ENCODE data around the gene ZMAT2. TPM values are rescaled to one million over a fixed set of nuclear protein-coding genes. Genes with fewer than 3 reads are reported as not detected.

The ZMAT2 gene
- total and polyA plus RNA-seq, 10 of the 15 experiments (the other 5 are each of a cell fraction or from before 2014, with no cell fraction given): 28.1 to 102 (median 42.9) TPM

DNA sequence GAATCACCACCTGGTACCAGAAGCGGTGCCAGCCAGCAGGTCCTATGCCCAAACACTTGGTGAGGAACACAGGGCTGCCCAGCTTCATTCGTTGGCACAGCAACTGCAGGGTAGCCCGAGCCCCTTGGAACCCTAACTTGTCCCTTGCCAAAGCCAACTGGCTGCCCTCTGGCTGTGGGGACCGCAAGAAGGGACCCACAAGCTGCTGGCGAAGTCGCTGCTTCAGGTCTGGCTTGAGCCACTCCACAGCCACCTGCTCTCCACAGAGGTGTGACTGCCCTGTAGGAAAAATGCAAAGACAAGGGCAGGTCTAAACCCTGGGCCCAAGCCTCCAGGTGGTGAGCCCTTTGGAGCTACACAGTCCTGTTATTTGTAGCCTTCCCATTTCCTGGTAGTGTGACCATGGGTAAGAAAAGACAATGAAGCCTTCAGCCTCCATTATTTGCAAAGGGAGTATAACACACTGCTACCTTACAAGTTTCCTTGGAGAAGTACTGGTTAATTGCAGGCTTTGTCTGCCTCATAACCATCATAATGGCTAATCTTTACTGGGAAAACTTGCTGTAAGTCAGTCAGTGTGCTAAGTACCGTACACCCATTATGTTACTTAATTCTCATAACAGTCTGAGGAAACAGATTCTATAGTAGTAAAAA lies 28.6 kb upstream of the ZMAT2 start:
- no peak for TF ChIP-seq PML (IDR thresholded peaks at IDR 0.05; ENCODE audit: low read length)
- TF ChIP-seq E2F4 (IDR thresholded peaks at IDR 0.05; ENCODE audit: low read depth, low read length): no peak
- no peak for TF ChIP-seq PKNOX1 (IDR thresholded peaks at IDR 0.05)
- TF ChIP-seq SIN3A (IDR thresholded peaks at IDR 0.05; ENCODE audit: low read depth, low read length): no peak
- no peak for TF ChIP-seq CEBPZ (IDR thresholded peaks at IDR 0.05; ENCODE audit: low read depth, low read length)
- TF ChIP-seq, protein P1, sequence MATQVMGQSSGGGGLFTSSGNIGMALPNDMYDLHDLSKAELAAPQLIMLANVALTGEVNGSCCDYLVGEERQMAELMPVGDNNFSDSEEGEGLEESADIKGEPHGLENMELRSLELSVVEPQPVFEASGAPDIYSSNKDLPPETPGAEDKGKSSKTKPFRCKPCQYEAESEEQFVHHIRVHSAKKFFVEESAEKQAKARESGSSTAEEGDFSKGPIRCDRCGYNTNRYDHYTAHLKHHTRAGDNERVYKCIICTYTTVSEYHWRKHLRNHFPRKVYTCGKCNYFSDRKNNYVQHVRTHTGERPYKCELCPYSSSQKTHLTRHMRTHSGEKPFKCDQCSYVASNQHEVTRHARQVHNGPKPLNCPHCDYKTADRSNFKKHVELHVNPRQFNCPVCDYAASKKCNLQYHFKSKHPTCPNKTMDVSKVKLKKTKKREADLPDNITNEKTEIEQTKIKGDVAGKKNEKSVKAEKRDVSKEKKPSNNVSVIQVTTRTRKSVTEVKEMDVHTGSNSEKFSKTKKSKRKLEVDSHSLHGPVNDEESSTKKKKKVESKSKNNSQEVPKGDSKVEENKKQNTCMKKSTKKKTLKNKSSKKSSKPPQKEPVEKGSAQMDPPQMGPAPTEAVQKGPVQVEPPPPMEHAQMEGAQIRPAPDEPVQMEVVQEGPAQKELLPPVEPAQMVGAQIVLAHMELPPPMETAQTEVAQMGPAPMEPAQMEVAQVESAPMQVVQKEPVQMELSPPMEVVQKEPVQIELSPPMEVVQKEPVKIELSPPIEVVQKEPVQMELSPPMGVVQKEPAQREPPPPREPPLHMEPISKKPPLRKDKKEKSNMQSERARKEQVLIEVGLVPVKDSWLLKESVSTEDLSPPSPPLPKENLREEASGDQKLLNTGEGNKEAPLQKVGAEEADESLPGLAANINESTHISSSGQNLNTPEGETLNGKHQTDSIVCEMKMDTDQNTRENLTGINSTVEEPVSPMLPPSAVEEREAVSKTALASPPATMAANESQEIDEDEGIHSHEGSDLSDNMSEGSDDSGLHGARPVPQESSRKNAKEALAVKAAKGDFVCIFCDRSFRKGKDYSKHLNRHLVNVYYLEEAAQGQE (IDR thresholded peaks at IDR 0.05; ENCODE audit: low read depth, low read length): no peak
- TF ChIP-seq CHD2 (IDR thresholded peaks at IDR 0.05; ENCODE audit: borderline replicate concordance, low read depth, low read length): no peak
- intact Hi-C loops (cut with micrococcal nuclease; ENCODE audit: unreplicated experiment) (no loop called here), in situ Hi-C loops (cut with MboI) (no loop called here)
- Histone ChIP-seq H3K4me1 (ENCODE audit: control insufficient read depth, insufficient read depth, low read length) (no peaks in the 10 kb centered on the region), H3K4me2 (ENCODE audit: control insufficient read depth, insufficient read depth) (no peak overlapping the region), H4K20me1 (ENCODE audit: control insufficient read depth, insufficient read depth) (no peaks in the 10 kb centered on the region; the same call in 1 of the 2 replicates), H3K27ac (ENCODE audit: control insufficient read depth, insufficient read depth) (no peak overlapping the region), H3K4me3 (no peak overlapping the region), H3K9ac (ENCODE audit: control insufficient read depth, insufficient read depth, low read length) (no peak overlapping the region), H3K27me3 (replicated peaks in 1 of 2; ENCODE audit: control insufficient read depth in 2 of 2, insufficient read depth in 2 of 2, low read length in 1 of 2) (no peaks in the 10 kb centered on the region), H3K9me3 (replicated peaks; ENCODE audit: control insufficient read depth, insufficient read depth, low read length) (no peaks in the 10 kb centered on the region), H2AFZ (ENCODE audit: control insufficient read depth, low read depth, low read length) (no peak overlapping the region), H3K36me3 (ENCODE audit: control insufficient read depth in 2 of 2, insufficient read depth in 2 of 2, low read length in 1 of 2) (peaks cover 25 to 31% of the 10 kb centered on the region in 2 experiments; a peak in 3 of 4 replicates), H3K79me2 (ENCODE audit: control insufficient read depth, insufficient read depth, low read length) (peaks cover 10% of the 10 kb centered on the region)
- DNase-seq (ENCODE audit: low read depth, low spot score) (no peak), ATAC-seq (no peak), FAIRE-seq (no peak)
- SMC1A ChIA-PET (ENCODE audit: uncharacterized antibody, unreplicated experiment): no interaction called here
- RAD21 ChIA-PET (ENCODE audit: unreplicated experiment): interaction anchor here (0.9 kb wide), 1 partner anchor 24 kb away, joined by 3 read pairs; the partner anchor contains the start of gene IK
- 92% methylated on average over 6 of the region's 7 CpGs for WGBS (ENCODE audit: insufficient coverage, insufficient replicate concordance, low lambda C conversion rate, missing lambda C conversion rate)
- CTCF ChIA-PET: no interaction called here
- POLR2A ChIA-PET: no interaction called here
- BruUV-seq (replicated peaks): no TSS peak
